ENCODE measurements around the gene CCDC195.

Gene CCDC195

GRCh38 chr2:224722770-224723169 lies 6.6 kb upstream of the CCDC195 start:
- TF ChIP-seq, protein P1, sequence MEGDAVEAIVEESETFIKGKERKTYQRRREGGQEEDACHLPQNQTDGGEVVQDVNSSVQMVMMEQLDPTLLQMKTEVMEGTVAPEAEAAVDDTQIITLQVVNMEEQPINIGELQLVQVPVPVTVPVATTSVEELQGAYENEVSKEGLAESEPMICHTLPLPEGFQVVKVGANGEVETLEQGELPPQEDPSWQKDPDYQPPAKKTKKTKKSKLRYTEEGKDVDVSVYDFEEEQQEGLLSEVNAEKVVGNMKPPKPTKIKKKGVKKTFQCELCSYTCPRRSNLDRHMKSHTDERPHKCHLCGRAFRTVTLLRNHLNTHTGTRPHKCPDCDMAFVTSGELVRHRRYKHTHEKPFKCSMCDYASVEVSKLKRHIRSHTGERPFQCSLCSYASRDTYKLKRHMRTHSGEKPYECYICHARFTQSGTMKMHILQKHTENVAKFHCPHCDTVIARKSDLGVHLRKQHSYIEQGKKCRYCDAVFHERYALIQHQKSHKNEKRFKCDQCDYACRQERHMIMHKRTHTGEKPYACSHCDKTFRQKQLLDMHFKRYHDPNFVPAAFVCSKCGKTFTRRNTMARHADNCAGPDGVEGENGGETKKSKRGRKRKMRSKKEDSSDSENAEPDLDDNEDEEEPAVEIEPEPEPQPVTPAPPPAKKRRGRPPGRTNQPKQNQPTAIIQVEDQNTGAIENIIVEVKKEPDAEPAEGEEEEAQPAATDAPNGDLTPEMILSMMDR (conservative IDR thresholded peaks at IDR 0.05; ENCODE audit: low read length): no peak
- H3K4me3 ChIP-seq (ENCODE audit: low read length): no peak overlapping the region
- no peak for DNase-seq (ENCODE audit: low read depth)

DNA sequence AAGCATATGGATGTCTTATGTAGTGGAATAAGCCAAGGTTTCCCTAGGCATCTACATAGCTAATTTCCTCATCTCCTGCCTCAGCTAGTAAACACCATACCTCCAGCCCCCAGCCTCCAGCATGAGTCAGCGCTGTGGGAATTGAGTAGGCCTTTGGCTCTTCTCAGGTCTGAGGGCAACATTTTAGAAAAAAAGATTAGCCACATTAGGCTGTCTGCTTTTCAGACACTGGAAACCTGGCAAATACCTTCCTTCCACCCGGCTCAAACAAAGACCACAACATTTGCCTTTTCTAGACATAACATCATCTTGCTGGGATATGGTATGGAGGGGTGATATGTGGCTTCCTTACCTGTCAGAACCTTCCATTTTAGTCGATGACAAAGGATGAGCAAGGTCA lies 6.1 kb upstream of the CCDC195 start:
- peak; percentile 51 for DNase-seq (ENCODE audit: low read depth)
- no peak overlapping the region for H3K4me3 ChIP-seq (ENCODE audit: low read length)
- TF ChIP-seq, protein P1 (conservative IDR thresholded peaks at IDR 0.05; ENCODE audit: low read length): no peak

GRCh38 chr2:224716921-224717320 lies 756 bp upstream of the CCDC195 start:
- DNase-seq (ENCODE audit: low read depth): no peak
- TF ChIP-seq, protein P1 (conservative IDR thresholded peaks at IDR 0.05; ENCODE audit: low read length): no peak
- H3K4me3 ChIP-seq (ENCODE audit: low read length): no peak overlapping the region

DNA sequence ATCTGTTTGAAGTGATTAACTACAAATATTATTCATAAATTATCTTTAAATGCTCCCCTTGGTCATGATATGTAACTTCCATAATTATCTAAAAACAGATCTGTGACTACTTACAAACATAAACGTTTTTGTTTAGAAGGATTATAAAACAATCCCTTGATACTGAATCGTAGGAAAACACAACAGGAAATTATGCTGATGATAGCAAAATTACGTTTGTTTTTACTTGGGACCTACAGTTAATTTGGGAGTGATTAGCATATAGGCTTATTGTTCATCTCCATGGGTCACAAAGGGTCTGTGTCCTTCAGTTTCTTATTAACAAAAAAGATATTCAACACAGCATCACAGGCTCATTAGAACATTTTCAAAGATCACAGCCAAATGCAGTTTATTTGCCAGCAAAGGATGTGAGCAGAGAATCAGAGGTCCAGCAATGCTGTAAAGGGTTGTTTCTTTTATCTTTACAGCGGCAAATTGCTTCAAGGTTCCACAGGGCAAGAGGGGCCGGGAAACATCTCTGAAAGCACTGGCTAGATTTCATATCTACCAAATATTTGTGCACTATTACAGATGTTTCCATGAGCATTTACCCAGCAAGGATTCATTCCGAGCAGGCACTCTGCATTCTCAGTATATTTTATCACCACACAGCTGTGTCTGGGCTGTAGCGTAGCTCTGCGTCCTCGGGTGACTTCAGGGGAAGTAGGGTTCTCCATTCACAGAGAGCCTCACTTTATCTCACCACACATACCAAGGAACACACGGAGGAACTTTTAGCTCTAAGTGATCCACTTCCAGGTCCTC lies 4.1 kb downstream of the CCDC195 start:
- peak; percentile 73 for DNase-seq (ENCODE audit: low read depth)
- H3K4me3 ChIP-seq (ENCODE audit: low read length): peak overlapping the region; percentile 23
- TF ChIP-seq, protein P1 (conservative IDR thresholded peaks at IDR 0.05; ENCODE audit: low read length): no peak

- DNase-seq (ENCODE audit: low read depth): peak; percentile 65
- no peak overlapping the region for H3K4me3 ChIP-seq (ENCODE audit: low read length)
- TF ChIP-seq, protein P1 (conservative IDR thresholded peaks at IDR 0.05; ENCODE audit: low read length): no peak
Observed at GRCh38 chr2:224711381-224711780, 4.8 kb downstream of the CCDC195 start.

GRCh38 chr2:224709301-224709700 lies 6.9 kb downstream of the CCDC195 start:
- no peak overlapping the region for H3K4me3 ChIP-seq (ENCODE audit: low read length)
- TF ChIP-seq, protein P1 (conservative IDR thresholded peaks at IDR 0.05; ENCODE audit: low read length): no peak
- DNase-seq (ENCODE audit: low read depth): no peak

GRCh38 chr2:224694502-224694901 lies 21.7 kb downstream of the CCDC195 start:
- TF ChIP-seq, protein P1 (conservative IDR thresholded peaks at IDR 0.05; ENCODE audit: low read length): no peak
- DNase-seq (ENCODE audit: low read depth): no peak

More at GRCh38 chr2:224694502-224694901, 21.7 kb downstream of the CCDC195 start:
- H3K4me3 ChIP-seq (ENCODE audit: low read length): no peak overlapping the region
